HL-60/S4 treated with phorbol 12-myristate 13-acetate at 8.2 ng/mL for 4 days and 3 days (cell line): ENCODE measurements around the gene ZNF253.
"Not testable (repeated sequence)": the region's sequence is repeated elsewhere in the genome, so short reads cannot be mapped to it uniquely, and the experiment has no call there.

ENCODE experiments used
- in situ Hi-C: fragments of 300-500 bp; cut with MboI; formaldehyde crosslinking; loops from 2 replicates; pipeline ENCODE4 v1.15.0; 2022; ENCODE audit warnings: low sequenced_read_pairs

ZNF253 gene

DNA sequence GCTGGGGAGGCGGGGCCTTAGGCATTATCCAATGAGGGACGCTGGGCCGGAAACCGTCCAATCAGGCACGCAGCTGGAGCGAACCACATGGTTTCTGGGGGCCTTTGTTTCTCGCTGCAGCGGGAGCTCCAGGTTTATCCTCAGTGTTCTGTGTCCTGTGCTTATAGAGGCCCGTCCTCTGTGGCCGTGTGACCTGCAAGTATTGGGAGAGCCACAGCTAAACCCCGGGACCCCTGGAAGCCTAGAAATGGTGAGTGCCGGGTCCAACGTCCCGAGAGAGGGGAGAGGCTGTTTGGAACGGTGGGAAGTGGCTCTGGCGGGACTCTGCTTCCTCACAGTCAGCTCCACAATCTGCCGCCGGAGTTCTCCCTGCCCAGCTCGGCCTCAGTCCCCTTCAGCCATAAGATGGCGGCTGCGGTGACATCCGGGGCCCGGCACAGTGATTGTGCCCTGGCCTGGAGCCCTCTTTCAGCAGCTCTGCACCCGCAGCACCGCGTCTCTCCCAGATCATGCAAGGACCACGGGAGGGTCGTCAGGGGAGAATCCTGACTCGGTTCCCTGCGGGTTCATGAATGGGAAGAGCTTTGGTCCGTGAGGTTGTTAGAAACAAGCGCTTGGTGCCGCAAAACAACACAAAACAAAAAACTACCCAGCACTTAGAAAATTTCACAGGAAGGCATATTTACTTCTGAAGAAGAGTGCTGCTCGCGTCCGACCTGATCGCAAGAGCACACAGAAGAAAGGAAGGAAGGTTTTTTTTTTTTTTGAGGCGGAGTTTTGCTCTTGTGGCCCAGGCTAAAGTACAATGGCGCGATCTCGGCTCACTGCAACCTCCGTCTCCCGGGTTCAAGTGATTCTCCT is at the start of gene ZNF253:
Gene ZNF253, plus strand, starts transcription at position 133 of the 861 bp plus-strand sequence. Its CDS starts 115 bp downstream, at position 248.
- in situ Hi-C loops = no loop called here

DNA sequence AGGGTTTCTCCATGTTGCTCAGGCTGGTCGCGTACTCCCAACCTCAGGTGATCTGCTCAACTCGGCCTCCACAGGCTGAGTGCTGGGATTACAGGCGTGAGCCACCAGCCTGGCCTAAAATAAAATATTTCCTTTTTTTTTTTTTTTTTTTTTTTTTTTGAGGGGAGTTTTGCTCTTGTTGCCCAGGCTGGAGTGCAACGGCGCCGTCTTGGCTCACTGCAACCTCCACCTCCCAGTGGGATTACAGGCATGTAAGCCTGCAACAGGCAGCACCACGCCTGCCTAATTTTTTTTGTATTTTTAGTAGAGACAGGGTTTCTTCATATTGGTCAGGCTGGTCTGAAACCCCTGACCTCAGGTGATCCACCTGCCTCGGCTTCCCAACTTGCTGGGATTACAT is 49.0 kb upstream of the ZNF253 start:
- in situ Hi-C loops = no loop called here

DNA sequence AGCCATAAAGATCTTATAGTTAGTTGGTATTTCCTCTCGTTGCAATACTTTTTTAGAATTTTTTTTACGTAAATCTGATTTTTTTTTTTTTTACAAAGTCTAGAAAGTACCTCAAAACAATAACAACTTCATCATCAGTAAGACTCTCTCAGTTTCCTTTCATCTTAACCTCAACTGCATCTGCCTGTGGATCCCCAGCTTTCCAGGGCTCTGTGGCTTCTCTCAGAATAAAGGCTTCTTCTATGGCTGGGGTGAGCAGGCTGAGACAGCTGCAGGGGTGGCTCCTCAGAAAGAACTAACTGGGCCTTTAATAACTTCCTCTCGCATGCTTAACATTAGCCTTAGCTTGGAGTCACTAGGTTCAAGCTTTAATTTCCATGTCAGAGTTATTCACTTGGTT is 48.3 kb upstream of the ZNF253 start:
- in situ Hi-C loops = no loop called here

DNA sequence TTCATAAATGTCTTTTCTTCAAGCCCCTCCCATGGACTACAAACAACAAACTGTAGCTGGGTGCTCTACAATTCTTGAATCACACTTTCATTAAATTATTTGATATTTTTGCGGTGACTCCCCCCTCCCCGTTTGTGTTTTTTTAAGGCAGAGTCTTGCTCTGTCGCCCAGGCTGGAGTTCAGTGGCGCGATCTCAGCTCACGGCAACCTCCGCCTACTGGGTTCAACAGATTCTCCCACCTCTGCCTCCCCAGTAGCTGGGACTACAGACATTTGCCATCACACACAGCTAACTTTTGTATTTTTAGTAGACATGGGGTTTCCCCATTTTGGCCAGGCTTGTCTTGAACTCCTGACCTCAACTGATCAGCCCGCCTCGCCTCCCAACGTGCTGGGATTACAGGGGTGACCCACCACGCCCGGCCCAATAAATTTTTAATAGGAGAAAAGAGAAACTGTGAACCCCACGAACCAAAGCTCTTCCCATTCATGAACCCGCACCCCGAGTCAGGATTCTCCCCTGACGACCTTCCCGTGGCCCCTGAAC is 44.8 kb upstream of the ZNF253 start:
- in situ Hi-C loops = no loop called here

DNA sequence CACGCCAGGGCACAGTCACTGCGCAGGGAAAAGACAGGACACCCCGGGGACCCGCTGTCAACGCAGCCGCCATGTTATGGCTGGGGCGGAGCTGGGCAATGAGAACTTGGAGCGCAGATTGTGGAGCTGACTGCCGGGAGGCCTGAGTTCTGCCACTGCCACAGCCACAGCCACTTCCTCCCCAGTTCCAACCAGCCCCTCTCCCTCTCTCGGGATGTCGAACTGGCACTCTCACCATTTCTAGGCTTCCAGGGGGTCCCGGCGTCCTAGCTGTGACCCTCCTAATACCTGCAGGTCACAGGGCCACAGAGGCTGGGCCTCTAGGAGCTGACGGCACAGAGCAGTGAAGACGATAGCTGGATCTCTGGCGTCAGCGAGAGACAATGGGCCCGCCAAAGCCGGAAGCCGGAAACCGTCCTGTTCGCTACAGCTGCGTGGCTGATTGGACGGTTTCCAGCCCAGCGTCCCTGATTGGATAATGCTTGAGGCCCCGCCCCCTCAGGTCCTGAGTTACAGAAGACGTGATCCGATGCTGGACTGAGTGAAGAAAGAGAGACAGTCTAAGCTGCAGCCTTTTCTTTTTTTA is 44.2 kb upstream of the ZNF253 start, which contains the start of gene ZNF506:
Gene ZNF506, minus strand, starts transcription at position 385 of the 586 bp plus-strand sequence. Its CDS starts 147 bp downstream, at position 238.
- in situ Hi-C loops = no loop called here

DNA sequence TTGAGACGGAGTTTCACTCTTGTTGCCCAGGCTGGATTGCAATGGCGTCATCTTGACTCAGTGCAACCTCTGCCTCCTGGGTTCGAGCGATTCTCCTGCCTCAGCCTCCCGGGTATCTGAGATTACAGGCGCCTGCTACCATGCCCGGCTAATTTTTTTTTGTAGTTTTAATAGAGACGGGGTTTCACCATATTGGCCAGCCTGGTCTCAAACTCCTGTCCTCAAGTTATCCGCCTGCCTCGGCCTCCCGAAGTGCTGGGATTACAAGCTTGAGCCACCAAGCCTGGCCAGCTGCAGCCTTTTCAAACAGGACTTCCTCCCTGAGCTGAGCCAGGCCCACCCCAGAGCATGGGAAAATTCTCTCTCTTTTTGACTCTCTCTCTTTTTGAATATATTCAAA is 43.7 kb upstream of the ZNF253 start:
- in situ Hi-C loops = not testable (repeated sequence)

DNA sequence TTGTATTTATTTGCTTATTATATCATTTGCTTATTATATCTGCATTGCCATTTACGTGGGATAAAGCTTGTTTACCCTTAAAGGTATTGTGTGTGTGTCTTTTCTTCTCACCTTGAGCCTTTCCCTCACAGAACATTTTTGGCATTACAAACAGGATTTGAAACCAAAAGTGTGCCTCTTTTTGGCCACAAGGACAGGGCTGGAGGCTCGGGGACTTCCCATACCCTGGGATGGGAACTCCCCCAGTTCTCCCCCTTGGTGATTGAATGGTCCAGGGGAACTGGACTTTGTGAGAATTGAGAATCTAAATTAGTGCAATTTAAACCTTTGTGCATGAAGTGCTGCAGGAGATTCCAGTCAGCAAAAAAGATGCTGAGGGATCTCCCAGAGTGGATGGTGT is 41.8 kb upstream of the ZNF253 start:
- in situ Hi-C loops = no loop called here

DNA sequence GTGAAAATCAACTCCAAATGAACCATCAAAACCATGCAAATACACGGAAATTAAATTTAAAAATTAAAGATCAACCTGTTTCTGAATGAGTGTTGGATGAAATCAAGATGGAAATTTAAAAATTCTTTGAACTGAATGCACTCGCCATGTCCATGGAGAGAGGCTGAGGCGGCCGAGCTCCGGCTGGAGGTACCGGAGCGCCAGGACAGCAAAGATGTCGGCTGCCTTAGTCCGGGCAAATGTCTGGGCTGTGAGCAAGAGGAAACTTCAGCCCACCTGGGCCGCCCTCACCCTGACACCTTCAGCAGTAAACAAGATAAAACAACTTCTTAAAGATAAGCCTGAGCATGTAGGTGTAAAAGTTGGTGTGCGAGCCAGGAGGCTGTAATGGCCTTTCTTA is 38.8 kb upstream of the ZNF253 start:
- in situ Hi-C loops = no loop called here

DNA sequence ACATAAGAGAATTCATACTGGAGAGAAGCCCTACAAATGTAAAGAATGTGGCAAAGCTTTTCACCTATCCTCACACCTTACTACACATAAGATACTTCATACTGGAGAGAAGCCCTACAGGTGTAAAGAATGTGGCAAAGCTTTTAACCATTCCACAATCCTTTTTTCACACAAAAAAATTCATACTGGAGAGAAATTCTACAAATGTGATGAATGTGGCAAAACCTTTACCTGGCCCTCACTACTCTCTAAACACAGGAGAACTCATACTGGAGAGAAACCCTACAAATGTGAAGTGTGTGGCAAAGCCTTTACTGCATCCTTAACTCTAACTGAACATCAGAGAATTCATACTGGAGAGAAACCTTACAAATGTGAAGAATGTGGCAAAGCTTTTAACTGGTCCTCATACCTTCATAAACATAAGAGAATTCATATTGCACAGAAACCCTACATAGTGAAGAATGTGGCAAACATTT is 30.1 kb upstream of the ZNF253 start:
- in situ Hi-C loops = no loop called here

DNA sequence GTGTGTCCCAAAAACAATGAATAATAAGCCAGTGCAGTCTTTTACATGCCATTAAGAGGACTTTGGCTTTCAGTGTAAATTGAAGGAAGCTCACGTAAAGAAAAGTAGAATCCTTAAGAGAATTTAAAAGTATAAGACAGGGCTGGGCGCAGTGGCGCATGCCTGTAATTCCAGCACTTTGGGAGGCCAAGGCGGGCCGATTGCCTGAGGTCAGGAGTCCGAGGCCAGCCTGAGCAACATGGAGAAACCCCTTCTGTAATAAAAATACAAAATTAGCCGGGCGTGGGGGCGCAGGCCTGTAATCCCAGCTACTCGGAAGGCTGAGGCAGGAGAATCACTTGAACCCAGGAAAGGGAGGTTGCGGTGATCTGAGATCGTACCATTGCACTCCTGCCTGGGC is 17.9 kb upstream of the ZNF253 start:
- in situ Hi-C loops = no loop called here

DNA sequence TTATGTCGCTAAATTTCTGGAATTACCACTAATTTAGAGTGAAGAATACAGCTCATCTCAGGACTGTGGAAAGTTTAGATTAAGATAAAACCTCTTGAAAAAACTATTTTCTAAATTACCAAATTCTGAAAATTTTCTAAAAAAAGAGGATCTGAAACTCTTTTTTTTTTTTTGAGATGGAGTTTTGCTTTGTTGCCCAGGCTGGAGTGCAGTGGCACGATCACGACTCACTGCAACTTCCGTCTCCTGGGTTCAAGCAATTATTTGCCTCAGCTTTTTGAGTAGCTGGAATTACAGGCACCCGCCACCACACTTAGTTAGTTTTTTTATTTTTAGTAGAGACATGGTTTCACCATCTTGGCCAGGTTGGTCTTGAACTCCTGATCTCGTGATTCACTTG is 16.6 kb upstream of the ZNF253 start:
- in situ Hi-C loops = no loop called here

DNA sequence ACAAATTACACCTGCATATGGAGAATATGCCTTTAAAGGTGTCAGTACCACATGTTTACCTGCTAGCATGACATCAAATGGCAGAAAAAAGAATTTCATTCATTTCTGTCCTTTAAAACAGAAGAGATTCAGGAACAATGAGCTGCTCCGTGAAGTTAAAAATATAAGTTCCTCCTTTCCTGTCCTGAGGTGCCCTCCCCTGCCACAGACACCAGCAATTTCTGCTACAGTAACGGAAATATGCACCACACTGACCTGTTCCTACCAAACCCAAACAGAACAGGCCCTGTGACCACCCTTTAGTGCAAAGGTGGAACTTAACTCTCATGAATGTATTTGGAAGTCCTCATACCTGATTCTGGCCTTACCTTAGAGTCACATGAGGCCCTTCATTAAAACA is 13.9 kb upstream of the ZNF253 start:
- in situ Hi-C loops = not testable (repeated sequence)

DNA sequence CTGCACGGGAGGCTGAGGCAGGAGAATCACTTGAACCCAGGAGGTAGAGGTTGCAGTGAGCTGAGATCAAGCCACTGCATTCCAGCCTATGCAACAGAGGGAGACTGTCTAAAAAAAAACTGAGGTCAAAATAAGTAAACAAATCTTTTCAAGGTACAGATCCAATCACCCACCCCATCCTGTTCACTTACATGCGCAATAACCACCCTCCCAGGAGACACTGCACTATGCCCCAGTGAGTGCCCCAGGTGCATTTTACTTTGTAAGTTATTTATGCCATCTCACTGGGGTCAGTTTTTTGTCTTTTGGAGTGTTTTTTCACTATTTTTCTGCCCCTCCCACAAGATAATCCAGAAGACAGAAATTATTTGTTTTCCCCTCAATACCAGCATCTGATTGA is 6.9 kb upstream of the ZNF253 start:
- in situ Hi-C loops = no loop called here

DNA sequence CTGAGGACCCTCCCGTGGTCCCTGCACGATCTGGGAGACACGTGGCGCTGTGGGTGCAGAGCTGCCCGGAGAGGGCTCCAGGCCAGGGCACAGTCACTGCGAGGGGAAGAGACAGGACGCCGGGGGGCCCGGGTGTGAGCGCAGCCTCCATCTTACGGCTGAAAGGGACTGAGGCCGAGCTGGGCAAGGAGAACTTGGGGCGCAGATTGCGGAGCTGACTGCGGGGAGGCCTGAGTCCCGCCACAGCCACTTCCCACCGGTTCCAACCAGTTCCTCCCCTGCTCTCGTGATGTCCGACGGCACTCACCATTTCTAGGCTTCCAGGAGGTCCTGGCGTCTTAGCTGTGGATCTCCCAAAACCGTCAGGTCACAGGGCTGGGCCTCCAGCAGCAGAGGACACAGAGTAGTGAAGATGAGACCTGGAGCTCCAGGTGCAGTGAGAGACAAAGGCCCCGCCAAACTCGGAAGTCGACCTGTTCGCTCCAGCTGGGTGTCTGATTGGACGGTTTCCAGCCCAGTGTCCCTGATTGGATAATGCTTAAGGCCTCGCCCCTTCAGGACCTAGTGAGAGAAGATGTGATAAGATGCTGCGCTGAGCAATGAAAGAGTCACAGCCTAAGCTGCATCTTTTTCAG is 4.8 kb upstream of the ZNF253 start:
- in situ Hi-C loops = no loop called here

DNA sequence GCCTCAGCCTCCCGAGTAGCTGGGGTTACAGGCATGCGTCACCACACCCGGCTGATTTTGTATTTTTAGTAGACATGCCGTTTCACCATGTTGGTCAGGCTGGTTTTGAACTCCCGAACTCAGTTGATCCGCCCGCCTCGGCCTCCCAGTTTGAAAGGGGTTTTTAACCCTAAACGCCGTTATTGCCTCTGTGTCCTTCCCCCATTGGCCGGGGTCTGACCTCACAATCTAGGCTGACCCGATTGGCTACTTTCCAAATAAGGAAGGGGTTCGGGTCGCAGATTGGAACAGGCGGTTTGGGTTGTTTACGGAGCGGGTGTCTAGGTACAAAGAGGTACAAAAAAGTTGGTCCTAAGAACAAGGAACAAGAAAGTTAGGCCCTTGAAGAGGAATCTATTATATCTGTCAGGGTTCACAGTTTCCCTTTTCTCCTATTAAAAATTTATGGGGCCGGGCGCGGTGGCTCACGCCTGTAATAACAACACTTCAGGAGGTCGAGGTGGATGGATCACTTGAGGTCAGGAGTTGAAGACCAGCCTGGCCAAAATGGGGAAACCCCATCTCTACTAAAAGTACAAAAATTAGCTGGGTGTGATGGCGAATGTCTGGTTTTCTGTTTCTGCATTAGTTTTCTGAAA is 1.0 kb downstream of the ZNF253 start:
- in situ Hi-C loops = no loop called here

DNA sequence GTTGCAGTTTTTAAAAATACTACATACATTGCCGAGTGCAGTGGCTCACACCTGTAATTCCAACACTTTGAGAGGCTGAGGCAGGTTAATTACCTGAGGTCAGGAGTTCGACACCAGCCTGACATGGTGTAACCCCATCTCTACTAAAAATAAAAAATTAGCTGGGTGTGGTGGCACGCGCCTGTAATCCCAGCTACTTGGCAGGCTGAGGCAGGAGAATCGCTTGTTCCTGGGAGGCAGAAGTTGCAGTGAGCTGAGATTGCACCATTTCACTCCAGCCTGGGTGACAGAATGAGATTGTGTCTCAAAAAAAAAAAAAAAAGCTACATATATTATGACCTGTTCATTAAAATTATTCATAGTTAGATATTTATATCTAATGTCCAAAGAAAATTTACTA is 4.4 kb downstream of the ZNF253 start:
- in situ Hi-C loops = not testable (repeated sequence)

DNA sequence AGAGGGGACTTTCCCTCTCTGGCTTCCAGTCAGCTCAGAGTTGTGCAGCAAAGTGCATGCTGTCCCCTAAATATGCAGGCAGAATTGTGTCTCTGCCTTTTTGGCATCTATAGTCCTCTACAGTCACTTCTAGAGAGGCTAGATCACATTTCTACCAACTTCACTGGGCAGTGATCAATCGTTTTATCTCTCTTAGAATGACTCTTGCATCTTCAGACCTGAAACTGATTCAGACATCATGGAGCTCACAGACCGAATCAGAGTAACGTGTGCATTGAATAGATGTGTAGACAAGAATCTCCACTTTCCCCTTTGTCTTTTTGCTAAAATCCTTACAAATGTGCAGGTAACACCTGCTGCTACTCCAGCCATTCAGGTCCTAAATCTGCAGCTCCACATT is 6.2 kb downstream of the ZNF253 start:
- in situ Hi-C loops = no loop called here

DNA sequence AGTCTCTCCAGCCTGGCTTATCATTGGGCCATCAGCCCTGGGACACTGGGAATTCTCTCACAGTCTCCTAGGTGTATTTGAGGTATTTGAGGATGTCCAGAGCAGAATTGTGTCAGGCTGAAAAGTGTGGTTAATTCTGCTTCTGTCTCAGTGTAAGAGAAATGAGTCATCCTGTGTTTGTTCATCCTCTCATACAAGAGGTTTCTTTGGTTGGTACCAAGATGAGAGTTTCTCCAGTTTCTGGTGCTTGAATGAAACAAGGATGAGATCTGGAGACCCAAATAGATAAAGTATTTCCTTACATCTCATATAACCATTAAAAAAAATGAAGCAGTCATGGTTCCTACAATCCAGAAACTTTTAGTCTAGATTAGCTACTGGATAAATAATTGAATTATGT is 7.7 kb downstream of the ZNF253 start:
- in situ Hi-C loops = no loop called here

DNA sequence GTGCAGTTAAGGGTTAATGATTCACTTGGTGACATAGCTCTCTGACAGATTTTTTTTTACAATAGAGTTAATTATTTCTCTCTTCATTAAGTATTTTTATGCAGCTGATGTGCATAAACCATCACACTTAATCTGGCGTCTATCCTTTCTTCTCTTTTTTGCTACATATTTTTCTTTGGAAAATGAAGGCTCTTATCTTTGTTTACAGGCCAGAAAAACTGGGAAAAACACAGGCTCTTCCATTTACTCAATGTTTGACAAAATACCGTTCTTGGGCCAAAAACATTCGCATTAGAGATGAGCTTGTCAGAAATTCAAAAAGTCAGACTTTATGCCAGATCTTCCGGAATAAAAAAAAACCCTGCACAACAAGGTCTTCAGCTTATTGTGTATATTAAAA is 12.0 kb downstream of the ZNF253 start:
- in situ Hi-C loops = no loop called here

DNA sequence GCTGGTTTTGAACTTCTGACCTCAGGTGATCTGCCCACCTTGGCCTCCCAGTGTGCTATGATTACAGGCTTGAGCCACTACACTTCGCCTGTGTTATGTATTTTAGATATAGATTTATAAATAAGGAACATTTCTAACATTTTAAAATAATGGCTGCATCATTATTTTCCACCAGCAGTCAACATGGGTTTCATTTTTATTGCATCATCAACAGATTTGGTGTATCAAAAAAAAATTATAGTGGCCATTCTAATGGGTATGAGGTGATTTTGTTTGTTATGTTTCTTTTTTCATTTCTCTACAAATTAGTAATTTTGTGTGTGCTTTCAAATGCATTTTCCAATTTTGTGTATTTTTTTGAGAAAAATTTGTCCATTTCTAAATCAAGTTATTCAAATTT is 18.9 kb downstream of the ZNF253 start:
- in situ Hi-C loops = no loop called here
